Measurements from ENCODE around the gene MYO1E. TPM values are rescaled to one million over a fixed set of nuclear protein-coding genes. Genes with fewer than 3 reads are reported as not detected.
"Not testable (repeated sequence)": the region's sequence is repeated elsewhere in the genome, so short reads cannot be mapped to it uniquely, and the experiment has no call there.

Gene MYO1E
- polyA plus RNA-seq, 1 donor from 2014 or later: 0.38 TPM

DNA sequence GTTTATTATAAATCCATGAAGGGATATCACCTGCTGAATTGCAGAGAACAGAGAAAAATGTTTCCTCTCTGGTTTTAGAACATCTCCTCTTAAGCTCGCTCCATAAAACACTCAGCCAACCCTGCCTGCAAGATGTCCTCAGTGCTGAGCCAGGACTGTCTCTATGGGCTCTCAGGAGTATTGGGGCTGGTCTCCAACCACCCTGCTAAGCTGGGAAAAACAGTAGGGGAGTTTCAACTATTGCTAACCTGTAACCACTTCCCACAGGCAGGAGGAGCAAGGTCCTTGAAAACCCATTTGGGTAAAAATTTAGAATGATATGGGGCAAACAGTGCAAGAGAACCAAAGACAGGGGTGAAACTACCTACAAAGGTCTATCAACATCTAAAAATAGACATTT lies 34.3 kb downstream of the MYO1E start:
- no peaks in the 10 kb centered on the region for H3K9me3 ChIP-seq (ENCODE audit: low read length)
- H2AFZ ChIP-seq (ENCODE audit: low read depth, low read length): no peak overlapping the region
- no peaks in the 10 kb centered on the region for H3K36me3 ChIP-seq (ENCODE audit: insufficient read depth, low read length)
- H3K4me3 ChIP-seq (ENCODE audit: low read length): no peak overlapping the region
- no peaks in the 10 kb centered on the region for H3K27me3 ChIP-seq (ENCODE audit: insufficient read depth, low read depth, low read length)
- H4K20me1 ChIP-seq (ENCODE audit: insufficient read depth): no peaks in the 10 kb centered on the region
- no peak overlapping the region for H3K27ac ChIP-seq (ENCODE audit: low read length)
- TF ChIP-seq, protein P1, sequence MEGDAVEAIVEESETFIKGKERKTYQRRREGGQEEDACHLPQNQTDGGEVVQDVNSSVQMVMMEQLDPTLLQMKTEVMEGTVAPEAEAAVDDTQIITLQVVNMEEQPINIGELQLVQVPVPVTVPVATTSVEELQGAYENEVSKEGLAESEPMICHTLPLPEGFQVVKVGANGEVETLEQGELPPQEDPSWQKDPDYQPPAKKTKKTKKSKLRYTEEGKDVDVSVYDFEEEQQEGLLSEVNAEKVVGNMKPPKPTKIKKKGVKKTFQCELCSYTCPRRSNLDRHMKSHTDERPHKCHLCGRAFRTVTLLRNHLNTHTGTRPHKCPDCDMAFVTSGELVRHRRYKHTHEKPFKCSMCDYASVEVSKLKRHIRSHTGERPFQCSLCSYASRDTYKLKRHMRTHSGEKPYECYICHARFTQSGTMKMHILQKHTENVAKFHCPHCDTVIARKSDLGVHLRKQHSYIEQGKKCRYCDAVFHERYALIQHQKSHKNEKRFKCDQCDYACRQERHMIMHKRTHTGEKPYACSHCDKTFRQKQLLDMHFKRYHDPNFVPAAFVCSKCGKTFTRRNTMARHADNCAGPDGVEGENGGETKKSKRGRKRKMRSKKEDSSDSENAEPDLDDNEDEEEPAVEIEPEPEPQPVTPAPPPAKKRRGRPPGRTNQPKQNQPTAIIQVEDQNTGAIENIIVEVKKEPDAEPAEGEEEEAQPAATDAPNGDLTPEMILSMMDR (IDR thresholded peaks at IDR 0.05; ENCODE audit: poor library complexity, severe bottlenecking): no peak
- no peak for TF ChIP-seq MXI1 (conservative IDR thresholded peaks at IDR 0.05; ENCODE audit: poor library complexity, severe bottlenecking)
- TF ChIP-seq, protein P2, sequence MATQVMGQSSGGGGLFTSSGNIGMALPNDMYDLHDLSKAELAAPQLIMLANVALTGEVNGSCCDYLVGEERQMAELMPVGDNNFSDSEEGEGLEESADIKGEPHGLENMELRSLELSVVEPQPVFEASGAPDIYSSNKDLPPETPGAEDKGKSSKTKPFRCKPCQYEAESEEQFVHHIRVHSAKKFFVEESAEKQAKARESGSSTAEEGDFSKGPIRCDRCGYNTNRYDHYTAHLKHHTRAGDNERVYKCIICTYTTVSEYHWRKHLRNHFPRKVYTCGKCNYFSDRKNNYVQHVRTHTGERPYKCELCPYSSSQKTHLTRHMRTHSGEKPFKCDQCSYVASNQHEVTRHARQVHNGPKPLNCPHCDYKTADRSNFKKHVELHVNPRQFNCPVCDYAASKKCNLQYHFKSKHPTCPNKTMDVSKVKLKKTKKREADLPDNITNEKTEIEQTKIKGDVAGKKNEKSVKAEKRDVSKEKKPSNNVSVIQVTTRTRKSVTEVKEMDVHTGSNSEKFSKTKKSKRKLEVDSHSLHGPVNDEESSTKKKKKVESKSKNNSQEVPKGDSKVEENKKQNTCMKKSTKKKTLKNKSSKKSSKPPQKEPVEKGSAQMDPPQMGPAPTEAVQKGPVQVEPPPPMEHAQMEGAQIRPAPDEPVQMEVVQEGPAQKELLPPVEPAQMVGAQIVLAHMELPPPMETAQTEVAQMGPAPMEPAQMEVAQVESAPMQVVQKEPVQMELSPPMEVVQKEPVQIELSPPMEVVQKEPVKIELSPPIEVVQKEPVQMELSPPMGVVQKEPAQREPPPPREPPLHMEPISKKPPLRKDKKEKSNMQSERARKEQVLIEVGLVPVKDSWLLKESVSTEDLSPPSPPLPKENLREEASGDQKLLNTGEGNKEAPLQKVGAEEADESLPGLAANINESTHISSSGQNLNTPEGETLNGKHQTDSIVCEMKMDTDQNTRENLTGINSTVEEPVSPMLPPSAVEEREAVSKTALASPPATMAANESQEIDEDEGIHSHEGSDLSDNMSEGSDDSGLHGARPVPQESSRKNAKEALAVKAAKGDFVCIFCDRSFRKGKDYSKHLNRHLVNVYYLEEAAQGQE (IDR thresholded peaks at IDR 0.05; ENCODE audit: borderline replicate concordance): no peak
- TF ChIP-seq EP300 (conservative IDR thresholded peaks at IDR 0.05; ENCODE audit: poor library complexity, severe bottlenecking): no peak
- no peak for TF ChIP-seq EZH2 (IDR thresholded peaks at IDR 0.05; ENCODE audit: borderline replicate concordance, insufficient read depth, low read length, poor library complexity, severe bottlenecking)
- TF ChIP-seq POLR2AphosphoS5 (IDR thresholded peaks at IDR 0.05): no peak
- TF ChIP-seq RAD21 (conservative IDR thresholded peaks at IDR 0.05): no peak
- TF ChIP-seq TAF1 (IDR thresholded peaks at IDR 0.05; ENCODE audit: low read depth): no peak
- TF ChIP-seq SMC3 (conservative IDR thresholded peaks at IDR 0.05; ENCODE audit: poor library complexity): no peak
- no peaks in the 10 kb centered on the region for H3K9me2 ChIP-seq (ENCODE audit: insufficient read depth, low read length)
- H3F3A ChIP-seq (ENCODE audit: insufficient read depth, low read length, poor library complexity, severe bottlenecking): no peaks in the 10 kb centered on the region
- H3K79me2 ChIP-seq (replicated peaks; ENCODE audit: insufficient read depth, low read length): no peaks in the 10 kb centered on the region
- no peak overlapping the region for H3K4me2 ChIP-seq (ENCODE audit: low read length)
- no peak overlapping the region for H3K9ac ChIP-seq (ENCODE audit: low read length)

DNA sequence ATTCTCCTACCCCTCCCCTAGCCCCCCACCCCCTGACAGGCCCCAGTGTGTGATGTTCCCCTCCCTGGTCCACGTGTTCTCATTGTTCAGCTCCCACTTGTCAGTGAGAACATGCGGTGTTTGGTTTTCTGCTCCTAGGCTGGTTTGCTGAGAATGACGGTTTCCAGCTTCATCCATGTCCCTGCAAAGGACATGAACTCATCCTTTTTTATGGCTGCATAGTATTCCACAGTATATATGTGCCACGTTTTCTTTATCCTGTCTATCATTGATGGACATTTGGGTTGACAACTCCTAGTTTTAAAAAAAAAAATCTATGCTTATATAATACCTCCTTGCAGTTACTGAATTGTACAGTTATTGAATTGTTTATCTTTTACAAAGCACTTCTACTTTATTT lies 35.9 kb downstream of the MYO1E start:
- H3K9me2 ChIP-seq (ENCODE audit: insufficient read depth, low read length); H3K4me3 ChIP-seq (ENCODE audit: low read length); H3K4me2 ChIP-seq (ENCODE audit: low read length); H3F3A ChIP-seq (ENCODE audit: insufficient read depth, low read length, poor library complexity, severe bottlenecking); H4K20me1 ChIP-seq (ENCODE audit: insufficient read depth); H2AFZ ChIP-seq (ENCODE audit: low read depth, low read length); H3K79me2 ChIP-seq (replicated peaks; ENCODE audit: insufficient read depth, low read length); H3K27me3 ChIP-seq (ENCODE audit: insufficient read depth, low read depth, low read length); H3K9ac ChIP-seq (ENCODE audit: low read length); H3K36me3 ChIP-seq (ENCODE audit: insufficient read depth, low read length); H3K27ac ChIP-seq (ENCODE audit: low read length); H3K9me3 ChIP-seq (ENCODE audit: low read length): not testable (repeated sequence)

DNA sequence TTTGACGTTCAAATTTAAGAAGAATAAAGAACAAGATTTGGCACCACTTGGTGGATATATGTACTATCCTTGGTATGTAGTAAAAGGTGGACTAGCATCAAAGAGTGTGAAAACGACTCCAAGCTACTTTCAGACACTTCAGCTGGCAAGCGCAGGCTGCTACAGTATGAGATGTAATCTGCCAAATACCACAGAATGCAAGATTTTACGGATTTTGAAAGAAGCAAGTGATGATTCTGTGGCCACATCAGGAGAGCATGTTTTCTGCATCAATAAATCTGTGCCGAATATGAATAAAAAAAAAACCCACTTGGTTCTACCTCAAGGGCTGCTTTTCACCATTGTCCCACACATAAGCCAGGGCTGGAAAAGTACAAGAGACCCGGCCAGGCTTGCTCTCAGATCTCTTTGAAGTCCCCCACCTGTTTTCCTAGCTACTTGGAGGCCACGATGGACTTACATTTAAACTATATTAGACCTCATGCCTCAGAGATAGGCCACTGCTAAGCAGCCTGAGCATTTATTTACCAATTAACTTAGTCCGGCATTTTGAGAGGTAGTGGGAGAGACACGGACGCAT lies 37.4 kb downstream of the MYO1E start:
- Histone ChIP-seq H3K9me3 (ENCODE audit: low read length) (no peaks in the 10 kb centered on the region), H3K79me2 (replicated peaks; ENCODE audit: insufficient read depth, low read length) (no peaks in the 10 kb centered on the region), H3K4me2 (ENCODE audit: low read length) (no peak overlapping the region), H3K27ac (ENCODE audit: low read length) (no peak overlapping the region), H3K36me3 (ENCODE audit: insufficient read depth, low read length) (no peaks in the 10 kb centered on the region), H3F3A (ENCODE audit: insufficient read depth, low read length, poor library complexity, severe bottlenecking) (no peaks in the 10 kb centered on the region), H3K4me3 (ENCODE audit: low read length) (no peak overlapping the region), H4K20me1 (ENCODE audit: insufficient read depth) (no peaks in the 10 kb centered on the region), H2AFZ (ENCODE audit: low read depth, low read length) (no peak overlapping the region), H3K27me3 (ENCODE audit: insufficient read depth, low read depth, low read length) (no peaks in the 10 kb centered on the region), H3K9ac (ENCODE audit: low read length) (no peak overlapping the region), H3K9me2 (ENCODE audit: insufficient read depth, low read length) (no peaks in the 10 kb centered on the region)
- TF ChIP-seq, protein P1 (IDR thresholded peaks at IDR 0.05; ENCODE audit: poor library complexity, severe bottlenecking): no peak
- TF ChIP-seq, protein P2 (IDR thresholded peaks at IDR 0.05; ENCODE audit: borderline replicate concordance): no peak
- TF ChIP-seq TAF1 (IDR thresholded peaks at IDR 0.05; ENCODE audit: low read depth): no peak
- no peak for TF ChIP-seq RAD21 (conservative IDR thresholded peaks at IDR 0.05)
- TF ChIP-seq SMC3 (conservative IDR thresholded peaks at IDR 0.05; ENCODE audit: poor library complexity): no peak
- TF ChIP-seq POLR2AphosphoS5 (IDR thresholded peaks at IDR 0.05): no peak
- no peak for TF ChIP-seq EZH2 (IDR thresholded peaks at IDR 0.05; ENCODE audit: borderline replicate concordance, insufficient read depth, low read length, poor library complexity, severe bottlenecking)
- no peak for TF ChIP-seq EP300 (conservative IDR thresholded peaks at IDR 0.05; ENCODE audit: poor library complexity, severe bottlenecking)
- TF ChIP-seq MXI1 (conservative IDR thresholded peaks at IDR 0.05; ENCODE audit: poor library complexity, severe bottlenecking): no peak
